ENCODE results near the gene ZNF862.

- no peak for TF ChIP-seq POLR2A (IDR thresholded peaks at IDR 0.05)
- no peak for TF ChIP-seq CTCF (IDR thresholded peaks at IDR 0.05)
- no peak for TF ChIP-seq POLR2AphosphoS5 (IDR thresholded peaks at IDR 0.05)
These were observed 25.8 kb downstream of the ZNF862 start for GRCh38 chr7:149864023-149864422.
